Esophagus squamous epithelium (tissue), 5 donors: Measurements from ENCODE around the gene MAOA. TPM values are rescaled to one million over a fixed set of nuclear protein-coding genes. Genes with fewer than 3 reads are reported as not detected.

ENCODE experiments used
- DNase-seq: peaks from one replicate; lab custom pipeline; 2025; lab: John Stamatoyannopoulos, UW
- H3K27ac ChIP-seq, 4 donors: fragments of 200-600 bp; sonication (generic); one replicate each; pipeline ENCODE4 v1.5.1; 2016 to 2019; ENCODE audit warnings: mild to moderate bottlenecking in 1 of 4
- H3K27me3 ChIP-seq, 4 donors: fragments of 200-600 bp; sonication (generic); 1 replicate in 3 of 4; 2 replicates in 1 of 4; pipeline versions ENCODE4 v1.5.1 to v1.6.0; 2017 to 2021; ENCODE audit warnings: antibody characterized with exemption in 1 of 4
- H3K36me3 ChIP-seq, 3 donors: fragments of 200-600 bp; sonication (generic); one replicate each; pipeline ENCODE4 v1.5.1; 2016 to 2019
- H3K4me1 ChIP-seq, 3 donors: fragments of 200-600 bp; sonication (generic); one replicate each; pipeline ENCODE4 v1.5.1; 2017 to 2019
- H3K4me3 ChIP-seq, 4 donors: fragments of 200-600 bp; sonication (generic); 1 replicate in 3 of 4; 2 replicates in 1 of 4; pipeline ENCODE4 v1.5.1; 2016 to 2019; ENCODE audit warnings: mild to moderate bottlenecking in 2 of 4, moderate library complexity in 1 of 4
- H3K9me3 ChIP-seq, 3 donors: fragments of 200-600 bp; sonication (generic); one replicate each; pipeline ENCODE4 v1.5.1; 2016 to 2019
- CTCF ChIP-seq, 6 experiments: fragments of 450-650 bp in 4 of 6; fragments of 200-600 bp in 2 of 6; sonication (generic) in 2 of 6; IDR thresholded peaks; one replicate each; pipeline ENCODE4 v1.5.1; 2016 to 2019; ENCODE audit warnings: antibody characterized with exemption in 6 of 6, mild to moderate bottlenecking in 4 of 6, moderate library complexity in 4 of 6
- POLR2A ChIP-seq, 4 donors: fragments of 450-650 bp; IDR thresholded peaks; one replicate each; pipeline ENCODE4 v1.6.1; 2017; ENCODE audit warnings: antibody characterized with exemption in 4 of 4, mild to moderate bottlenecking in 4 of 4, moderate library complexity in 3 of 4
- WGBS, 2 donors: methylation state at CpG; one replicate each; pipeline ENCODE4 v1.1.5; 2018; 5-methylcytosine and 5-hydroxymethylcytosine counted together
- intact Hi-C: fragments of 100-400 bp; cut with DNase I; formaldehyde crosslinking; loops from one replicate; pipeline ENCODE4 v1.15.0; 2022
- total RNA-seq, 4 donors: library from RNA; depleted of rRNA; stranded (reverse); fragments of >200 nt; gene quantifications; one replicate each; pipeline ENCODE4 v1.1.0, GENCODE V29; 2016
- donor health status: DM: yes; HTN: yes; CAD: no.

The MAOA gene
- total RNA-seq, 4 donors from 2014 or later, result 70.3 to 183 (median 128) TPM

DNA sequence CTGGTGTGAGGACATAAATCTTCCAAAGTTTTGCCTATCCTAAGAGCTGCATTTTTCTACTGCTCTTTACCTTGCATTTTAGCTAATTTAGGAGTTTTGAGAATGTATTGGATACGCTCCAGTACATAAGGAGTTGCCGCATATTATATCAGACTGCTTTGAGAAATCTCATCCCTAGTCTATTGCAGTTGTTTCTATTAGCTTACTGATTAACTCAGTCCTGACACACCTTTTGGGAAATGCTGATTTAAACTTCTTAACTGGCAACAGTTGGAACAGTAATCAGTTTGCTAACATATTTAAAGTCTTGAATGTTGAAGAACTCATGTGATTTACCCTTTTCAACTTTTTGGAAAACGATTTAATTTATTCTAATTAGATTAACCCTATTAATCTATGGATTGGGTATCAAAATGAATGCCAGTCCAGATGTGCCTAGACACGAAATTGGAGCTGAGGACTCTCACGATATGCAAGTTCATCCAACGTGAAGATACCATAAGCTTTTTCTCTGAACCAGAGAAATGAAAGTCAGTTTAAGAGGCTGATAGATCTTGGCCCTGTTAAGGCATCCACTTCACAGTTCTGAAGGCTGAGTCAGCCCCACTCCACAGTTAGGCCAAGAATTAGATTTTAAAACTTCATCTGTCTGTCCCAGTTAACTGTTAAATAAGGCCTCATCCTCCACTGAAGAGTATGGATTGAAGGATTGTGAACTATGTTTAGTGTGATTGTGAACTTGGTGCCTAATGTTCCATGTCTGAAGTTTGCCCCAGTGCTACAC lies 90.0 kb downstream of the MAOA start:
- no peak for DNase-seq
- H3K36me3 ChIP-seq, result peaks cover 0 to 58% (median 9%) of the 10 kb centered on the region in 3 donors
- H3K4me3 ChIP-seq, result no peak overlapping the region
- peaks cover 0 to 37% (median 12%) of the 10 kb centered on the region in 3 donors for H3K4me1 ChIP-seq
- no peaks in the 10 kb centered on the region for H3K27me3 ChIP-seq
- H3K27ac ChIP-seq, result no peak overlapping the region
- TF ChIP-seq CTCF (IDR thresholded peaks at IDR 0.05), result no peak
- TF ChIP-seq POLR2A (IDR thresholded peaks at IDR 0.05), result no peak
- WGBS, 2 donors, result 51 to 64% methylated on average over 6 of the region's 6 CpGs
- intact Hi-C loops, result no loop called here
- no peaks in the 10 kb centered on the region for H3K9me3 ChIP-seq

GRCh38 chrX:43747476-43747875 lies 91.4 kb downstream of the MAOA start:
- H3K4me1 ChIP-seq, result peaks cover 0 to 23% (median 8%) of the 10 kb centered on the region in 3 donors
- peaks cover 0 to 44% (median 9%) of the 10 kb centered on the region in 3 donors for H3K36me3 ChIP-seq
- no peak overlapping the region for H3K27ac ChIP-seq
- no peak for DNase-seq
- TF ChIP-seq CTCF (IDR thresholded peaks at IDR 0.05), result no peak
- 51% methylated on average over 2 of the region's 2 CpGs; no CpG with 5 or more reads in 1 of the 2 donors for WGBS, 2 donors
- no peaks in the 10 kb centered on the region for H3K27me3 ChIP-seq
- intact Hi-C loops, result no loop called here
- no peaks in the 10 kb centered on the region for H3K9me3 ChIP-seq
- H3K4me3 ChIP-seq, result no peak overlapping the region

DNA sequence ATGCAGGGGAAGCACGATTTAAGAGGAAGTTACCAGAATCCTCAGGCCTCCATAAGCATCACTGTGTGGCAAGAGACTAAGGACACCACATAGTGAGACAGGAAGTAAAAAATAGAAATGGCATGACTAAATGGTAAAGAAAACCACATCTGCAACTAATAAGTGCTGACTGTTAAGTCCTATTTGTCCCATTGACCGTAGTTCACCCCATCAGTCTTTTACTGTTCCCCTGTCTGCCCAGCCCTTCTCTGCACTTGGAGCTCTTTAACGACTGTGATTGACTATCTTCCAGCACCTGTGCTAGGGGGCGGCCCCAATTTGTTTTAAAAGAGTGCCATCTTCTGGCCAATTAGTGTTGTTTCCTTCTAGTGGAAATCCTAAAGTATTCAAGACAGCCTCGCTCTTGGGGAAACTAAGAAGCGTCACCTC lies 94.2 kb downstream of the MAOA start:
- Histone ChIP-seq H3K27me3 (no peaks in the 10 kb centered on the region), H3K9me3 (no peaks in the 10 kb centered on the region), H3K4me1 (peaks cover 0 to 10% (median 3%) of the 10 kb centered on the region in 3 donors), H3K36me3 (peaks cover 0 to 16% (median 0%) of the 10 kb centered on the region in 3 donors), H3K4me3 (no peak overlapping the region), H3K27ac (no peak overlapping the region)
- TF ChIP-seq POLR2A (IDR thresholded peaks at IDR 0.05) (no peak), CTCF (IDR thresholded peaks at IDR 0.05) (peak; percentile 36 to 68 (median 54))
- 0 to 7% methylated on average over 4 to 6 of the region's 6 CpGs for WGBS, 2 donors
- intact Hi-C loops, result loop anchor here (10.0 kb wide), 1 partner anchor 195 kb away; no protein-coding TSS in a partner anchor
- DNase-seq, result no peak

GRCh38 chrX:43753637-43754036 lies 97.5 kb downstream of the MAOA start:
- DNase-seq, result no peak
- Histone ChIP-seq H3K4me1 (peaks cover 0 to 10% (median 3%) of the 10 kb centered on the region in 3 donors), H3K36me3 (no peaks in the 10 kb centered on the region), H3K27ac (no peak overlapping the region), H3K27me3 (no peaks in the 10 kb centered on the region), H3K9me3 (no peaks in the 10 kb centered on the region), H3K4me3 (no peak overlapping the region)
- intact Hi-C loops, result loop anchor here (10.0 kb wide), 1 partner anchor 199 kb away; no protein-coding TSS in a partner anchor
- no peak for TF ChIP-seq POLR2A (IDR thresholded peaks at IDR 0.05)
- TF ChIP-seq CTCF (IDR thresholded peaks at IDR 0.05), result no peak
- WGBS, 2 donors, result 58 to 71% methylated on average over 3 of the region's 3 CpGs

DNA sequence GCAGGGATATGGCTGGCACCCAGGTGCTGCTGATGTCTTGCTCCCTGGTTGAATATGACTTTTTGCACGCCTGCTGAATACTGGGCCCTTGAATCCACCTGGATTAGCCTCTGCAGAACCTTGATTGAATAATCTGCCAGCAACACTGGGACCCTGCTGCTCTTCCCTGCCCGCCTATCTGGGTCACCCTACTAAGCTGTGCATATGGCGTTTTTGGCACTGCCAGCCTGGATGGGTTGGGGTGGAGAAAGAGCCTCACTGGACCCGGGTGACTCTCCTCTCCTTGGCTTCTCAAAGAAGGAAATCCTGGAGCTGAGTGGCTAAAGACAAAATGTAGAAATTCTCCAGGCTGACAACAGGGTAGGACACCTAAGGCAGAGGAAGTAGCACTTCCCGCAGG lies 100.0 kb downstream of the MAOA start:
- WGBS, 2 donors, result 69 to 83% methylated on average over 1 to 4 of the region's 5 CpGs
- DNase-seq, result no peak
- H3K9me3 ChIP-seq, result no peaks in the 10 kb centered on the region
- H3K27me3 ChIP-seq, result no peaks in the 10 kb centered on the region
- H3K4me3 ChIP-seq, result no peak overlapping the region
- no peak overlapping the region for H3K27ac ChIP-seq
- intact Hi-C loops, result loop anchor here (10.0 kb wide), 1 partner anchor 201 kb away; no protein-coding TSS in a partner anchor
- TF ChIP-seq CTCF (IDR thresholded peaks at IDR 0.05), result no peak
- H3K4me1 ChIP-seq, result no peaks in the 10 kb centered on the region
- no peaks in the 10 kb centered on the region for H3K36me3 ChIP-seq
